ENCODE results near the gene MEIOB. TPM values are rescaled to one million over a fixed set of nuclear protein-coding genes. Genes with fewer than 3 reads are reported as not detected.
"Not testable (repeated sequence)": the region's sequence is repeated elsewhere in the genome, so short reads cannot be mapped to it uniquely, and the experiment has no call there.

Gene MEIOB, protein sequence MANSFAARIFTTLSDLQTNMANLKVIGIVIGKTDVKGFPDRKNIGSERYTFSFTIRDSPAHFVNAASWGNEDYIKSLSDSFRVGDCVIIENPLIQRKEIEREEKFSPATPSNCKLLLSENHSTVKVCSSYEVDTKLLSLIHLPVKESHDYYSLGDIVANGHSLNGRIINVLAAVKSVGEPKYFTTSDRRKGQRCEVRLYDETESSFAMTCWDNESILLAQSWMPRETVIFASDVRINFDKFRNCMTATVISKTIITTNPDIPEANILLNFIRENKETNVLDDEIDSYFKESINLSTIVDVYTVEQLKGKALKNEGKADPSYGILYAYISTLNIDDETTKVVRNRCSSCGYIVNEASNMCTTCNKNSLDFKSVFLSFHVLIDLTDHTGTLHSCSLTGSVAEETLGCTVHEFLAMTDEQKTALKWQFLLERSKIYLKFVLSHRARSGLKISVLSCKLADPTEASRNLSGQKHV
- total RNA-seq (2021): 0.48 and 0.62 TPM in 2 replicates
- Bru-seq, nascent RNA: percentile 17 among the genes with signal in this experiment
- BruChase-seq, experiment 1, labeled RNA remaining after a 2-hour chase: percentile 16 among the genes with signal in this experiment
- percentile 19 among the genes with signal in this experiment for BruChase-seq, experiment 2, labeled RNA remaining after a 6-hour chase
- long read RNA-seq, partial matches to known transcripts: 1 of 4 reads
- long read RNA-seq, other reads (novel, unspliced or antisense): 3 of 4 reads

- CTCF ChIA-PET: no interaction called here
- POLR2A ChIA-PET (ENCODE audit: low non-redundant PET): no interaction called here
- intact Hi-C loops (cut with micrococcal nuclease; ENCODE audit: unreplicated experiment): no loop called here
- H3K4me3 ChIP-seq (ENCODE audit: low read depth, low read length, poor library complexity, severe bottlenecking): peak within 1 kb of the TSS; percentile 38
- no TSS peak for BruUV-seq (replicated peaks)
- no peaks in the 10 kb centered on the region for H3K4me1 ChIP-seq (ENCODE audit: insufficient read depth, low read length, poor library complexity, severe bottlenecking)
- H3K27me3 ChIP-seq (replicated peaks; ENCODE audit: insufficient read depth, low read depth, low read length, poor library complexity): peaks cover 13% of the 10 kb centered on the region
- no peaks in the 10 kb centered on the region for H3K36me3 ChIP-seq (ENCODE audit: insufficient read depth, low read length, poor library complexity, severe bottlenecking)
- no peak within 1 kb of the TSS for H3K27ac ChIP-seq (ENCODE audit: low read depth, low read length, poor library complexity, severe bottlenecking)
- peak; percentile 52 for DNase-seq (ENCODE audit: low spot score)
- no peak for TF ChIP-seq EZH2 (IDR thresholded peaks at IDR 0.05; ENCODE audit: borderline replicate concordance, low read depth, low read length, poor library complexity, severe bottlenecking)
- TF ChIP-seq CTCF (conservative IDR thresholded peaks at IDR 0.05; ENCODE audit: low read depth, low read length): no peak
- no peaks in the 10 kb centered on the region for H3K9me3 ChIP-seq (ENCODE audit: low read depth, low read length, poor library complexity, severe bottlenecking)
These were observed at the start of gene MEIOB for GRCh38 chr16:1871974-1872635. MEIOB (minus strand) TSS chr16:1872164; CDS start chr16:1868175, 3,989 bp downstream.

GRCh38 chr16:1920727-1921171, 48.8 kb upstream of the MEIOB start:
- intact Hi-C loops (cut with micrococcal nuclease; ENCODE audit: unreplicated experiment): no loop called here
- peaks cover 12% of the 10 kb centered on the region for H3K4me1 ChIP-seq (ENCODE audit: insufficient read depth, low read length, poor library complexity, severe bottlenecking)
- peak; percentile 67 for DNase-seq (ENCODE audit: low spot score)
- H3K4me3 ChIP-seq (ENCODE audit: low read depth, low read length, poor library complexity, severe bottlenecking): no peak overlapping the region
- H3K36me3 ChIP-seq (ENCODE audit: insufficient read depth, low read length, poor library complexity, severe bottlenecking): no peaks in the 10 kb centered on the region
- peak; percentile 58 for TF ChIP-seq EZH2 (IDR thresholded peaks at IDR 0.05; ENCODE audit: borderline replicate concordance, low read depth, low read length, poor library complexity, severe bottlenecking)
- TF ChIP-seq CTCF (conservative IDR thresholded peaks at IDR 0.05; ENCODE audit: low read depth, low read length): no peak
- H3K27ac ChIP-seq (ENCODE audit: low read depth, low read length, poor library complexity, severe bottlenecking): no peak overlapping the region
- ChIA-PET POLR2A (ENCODE audit: low non-redundant PET) (interaction anchor here (0.5 kb wide), 1 partner anchor 52 kb away, joined by 3 read pairs; no protein-coding TSS in a partner anchor), CTCF (no interaction called here)
- no TSS peak for BruUV-seq (replicated peaks)
- H3K27me3 ChIP-seq (replicated peaks; ENCODE audit: insufficient read depth, low read depth, low read length, poor library complexity): peaks cover 54% of the 10 kb centered on the region
- no peaks in the 10 kb centered on the region for H3K9me3 ChIP-seq (ENCODE audit: low read depth, low read length, poor library complexity, severe bottlenecking)

GRCh38 chr16:1920122-1920521, 48.2 kb upstream of the MEIOB start:
- CTCF ChIA-PET; BruUV-seq (replicated peaks); POLR2A ChIA-PET (ENCODE audit: low non-redundant PET): not testable (repeated sequence)

More at GRCh38 chr16:1920122-1920521, 48.2 kb upstream of the MEIOB start:
- Histone ChIP-seq H3K4me1 (ENCODE audit: insufficient read depth, low read length, poor library complexity, severe bottlenecking) (peaks cover 12% of the 10 kb centered on the region), H3K27me3 (replicated peaks; ENCODE audit: insufficient read depth, low read depth, low read length, poor library complexity) (peaks cover 60% of the 10 kb centered on the region)
- H3K9me3 ChIP-seq (ENCODE audit: low read depth, low read length, poor library complexity, severe bottlenecking); H3K27ac ChIP-seq (ENCODE audit: low read depth, low read length, poor library complexity, severe bottlenecking); intact Hi-C loops (cut with micrococcal nuclease; ENCODE audit: unreplicated experiment); H3K36me3 ChIP-seq (ENCODE audit: insufficient read depth, low read length, poor library complexity, severe bottlenecking); DNase-seq (ENCODE audit: low spot score); H3K4me3 ChIP-seq (ENCODE audit: low read depth, low read length, poor library complexity, severe bottlenecking): not testable (repeated sequence)
